Neuronal stem cell (in vitro differentiated cells): ENCODE data around the gene PCYOX1L. TPM values are rescaled to one million over a fixed set of nuclear protein-coding genes. Genes with fewer than 3 reads are reported as not detected.

Source experiments
- DNase-seq: peaks from one replicate; pipeline ENCODE4 v3.0.0-alpha.2; 2013; ENCODE audit warnings: low spot score
- H2AFZ ChIP-seq: one replicate; pipeline ENCODE4 v1.6.1; 2013; ENCODE audit warnings: mild to moderate bottlenecking, low read length, inconsistent platforms
- H2AK5ac ChIP-seq: 2 replicates; pipeline ENCODE4 v1.6.1; 2013; ENCODE audit warnings: low read depth, mild to moderate bottlenecking, inconsistent platforms, low read length, moderate library complexity, mixed read lengths
- H2BK120ac ChIP-seq: 2 replicates; pipeline ENCODE4 v1.6.1; 2013; ENCODE audit warnings: low read depth, mild to moderate bottlenecking, inconsistent platforms, low read length, moderate library complexity, mixed read lengths
- H2BK12ac ChIP-seq: one replicate; pipeline ENCODE4 v1.6.1; 2013; ENCODE audit warnings: low read length, inconsistent platforms
- H2BK15ac ChIP-seq: 2 replicates; pipeline ENCODE4 v1.6.1; 2013; ENCODE audit warnings: mild to moderate bottlenecking, low read length, inconsistent platforms, mixed read lengths
- H2BK5ac ChIP-seq: one replicate; pipeline ENCODE4 v1.6.1; 2013; ENCODE audit warnings: inconsistent platforms, mild to moderate bottlenecking, low read length, moderate library complexity
- H3K14ac ChIP-seq: one replicate; pipeline ENCODE4 v1.6.1; 2013; ENCODE audit warnings: low read length, inconsistent platforms
- H3K18ac ChIP-seq: 2 replicates; pipeline ENCODE4 v1.6.1; 2013; ENCODE audit warnings: low read length, inconsistent platforms
- H3K23ac ChIP-seq: 2 replicates; pipeline ENCODE4 v1.6.1; 2013; ENCODE audit warnings: low read depth, mild to moderate bottlenecking, mixed read lengths, low read length, inconsistent platforms; ENCODE audit not compliant: poor library complexity
- H3K27ac ChIP-seq: replicated peaks from 3 replicates; pipeline ENCODE4 v1.5.1; 2013; ENCODE audit warnings: low read length, inconsistent platforms
- H3K27me3 ChIP-seq, 3 experiments: 2 replicates each; pipeline ENCODE4 v1.6.1; 2013; ENCODE audit warnings: low read length in 3 of 3, mild to moderate bottlenecking in 2 of 3, inconsistent platforms in 1 of 3, low read depth in 1 of 3, mixed read lengths in 1 of 3, moderate library complexity in 1 of 3; ENCODE audit not compliant: control insufficient read depth in 3 of 3, insufficient read depth in 3 of 3
- H3K36me3 ChIP-seq, 2 donors: replicated peaks in 1 of 2; 2 replicates each; pipeline ENCODE4 v1.6.1; 2013; ENCODE audit warnings: low read length in 2 of 2; ENCODE audit not compliant: control insufficient read depth in 2 of 2, insufficient read depth in 2 of 2
- H3K4ac ChIP-seq: 2 replicates; pipeline ENCODE4 v1.6.1; 2013; ENCODE audit warnings: inconsistent platforms, mild to moderate bottlenecking, low read length, moderate library complexity
- H3K4me1 ChIP-seq, 2 donors: 1 replicate in 1 of 2; 2 replicates in 1 of 2; pipeline ENCODE4 v1.6.1; 2013; ENCODE audit warnings: low read length in 2 of 2, low read depth in 1 of 2; ENCODE audit not compliant: control insufficient read depth in 2 of 2, insufficient read depth in 1 of 2
- H3K4me2 ChIP-seq: one replicate; pipeline ENCODE4 v1.6.1; 2013; ENCODE audit warnings: mild to moderate bottlenecking, low read length, inconsistent platforms; ENCODE audit not compliant: insufficient read depth, poor library complexity, severe bottlenecking
- H3K4me3 ChIP-seq, 2 donors: 2 replicates each; pipeline ENCODE4 v1.5.1; 2013; ENCODE audit warnings: low read length in 2 of 2, mild to moderate bottlenecking in 2 of 2, inconsistent platforms in 1 of 2, moderate library complexity in 1 of 2
- H3K79me1 ChIP-seq: one replicate; pipeline ENCODE4 v1.6.1; 2013; ENCODE audit warnings: low read depth, mild to moderate bottlenecking, inconsistent platforms, low read length, moderate library complexity
- H3K9ac ChIP-seq: one replicate; pipeline ENCODE4 v1.6.1; 2013; ENCODE audit warnings: mild to moderate bottlenecking, low read depth, low read length, inconsistent platforms; ENCODE audit not compliant: poor library complexity
- H3K9me3 ChIP-seq, 2 donors: replicated peaks in 1 of 2; 2 replicates each; pipeline versions ENCODE3 to v1.6.1; 2013; ENCODE audit warnings: low read length in 2 of 2, mild to moderate bottlenecking in 2 of 2, inconsistent platforms in 1 of 2, low read depth in 1 of 2, mixed read lengths in 1 of 2, moderate library complexity in 1 of 2; ENCODE audit not compliant: control insufficient read depth in 2 of 2, insufficient read depth in 1 of 2
- H4K8ac ChIP-seq: one replicate; pipeline ENCODE4 v1.6.1; 2013; ENCODE audit warnings: low read depth, mild to moderate bottlenecking, inconsistent platforms, low read length, moderate library complexity
- H4K91ac ChIP-seq: one replicate; pipeline ENCODE4 v1.6.1; 2013; ENCODE audit warnings: low read length, low read depth, mild to moderate bottlenecking, inconsistent platforms; ENCODE audit not compliant: poor library complexity
- WGBS, 2 donors: extraction: QIAGEN DNeasy Blood & Tissue Kit; methylation state at CpG; one replicate each; pipeline ENCODE4 v1.1.7; 2013; ENCODE audit warnings: missing lambda C conversion rate in 2 of 2, mixed read lengths in 1 of 2; ENCODE audit not compliant: insufficient read length in 2 of 2, insufficient replicate concordance in 1 of 2; ENCODE audit errors: extremely low coverage in 2 of 2; 5-methylcytosine and 5-hydroxymethylcytosine counted together
- polyA plus RNA-seq, 2 experiments: library from polyadenylated mRNA; stranded (reverse); fragments of 200-250 nt; gene quantifications; one replicate each; pipeline ENCODE4 v1.2.3, GENCODE V29; 2013

The PCYOX1L gene, protein sequence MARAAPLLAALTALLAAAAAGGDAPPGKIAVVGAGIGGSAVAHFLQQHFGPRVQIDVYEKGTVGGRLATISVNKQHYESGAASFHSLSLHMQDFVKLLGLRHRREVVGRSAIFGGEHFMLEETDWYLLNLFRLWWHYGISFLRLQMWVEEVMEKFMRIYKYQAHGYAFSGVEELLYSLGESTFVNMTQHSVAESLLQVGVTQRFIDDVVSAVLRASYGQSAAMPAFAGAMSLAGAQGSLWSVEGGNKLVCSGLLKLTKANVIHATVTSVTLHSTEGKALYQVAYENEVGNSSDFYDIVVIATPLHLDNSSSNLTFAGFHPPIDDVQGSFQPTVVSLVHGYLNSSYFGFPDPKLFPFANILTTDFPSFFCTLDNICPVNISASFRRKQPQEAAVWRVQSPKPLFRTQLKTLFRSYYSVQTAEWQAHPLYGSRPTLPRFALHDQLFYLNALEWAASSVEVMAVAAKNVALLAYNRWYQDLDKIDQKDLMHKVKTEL
- 16.0 TPM for polyA plus RNA-seq (2013, experiment 1 of 2)
- polyA plus RNA-seq (2013, experiment 2 of 2) = 16.3 TPM

DNA sequence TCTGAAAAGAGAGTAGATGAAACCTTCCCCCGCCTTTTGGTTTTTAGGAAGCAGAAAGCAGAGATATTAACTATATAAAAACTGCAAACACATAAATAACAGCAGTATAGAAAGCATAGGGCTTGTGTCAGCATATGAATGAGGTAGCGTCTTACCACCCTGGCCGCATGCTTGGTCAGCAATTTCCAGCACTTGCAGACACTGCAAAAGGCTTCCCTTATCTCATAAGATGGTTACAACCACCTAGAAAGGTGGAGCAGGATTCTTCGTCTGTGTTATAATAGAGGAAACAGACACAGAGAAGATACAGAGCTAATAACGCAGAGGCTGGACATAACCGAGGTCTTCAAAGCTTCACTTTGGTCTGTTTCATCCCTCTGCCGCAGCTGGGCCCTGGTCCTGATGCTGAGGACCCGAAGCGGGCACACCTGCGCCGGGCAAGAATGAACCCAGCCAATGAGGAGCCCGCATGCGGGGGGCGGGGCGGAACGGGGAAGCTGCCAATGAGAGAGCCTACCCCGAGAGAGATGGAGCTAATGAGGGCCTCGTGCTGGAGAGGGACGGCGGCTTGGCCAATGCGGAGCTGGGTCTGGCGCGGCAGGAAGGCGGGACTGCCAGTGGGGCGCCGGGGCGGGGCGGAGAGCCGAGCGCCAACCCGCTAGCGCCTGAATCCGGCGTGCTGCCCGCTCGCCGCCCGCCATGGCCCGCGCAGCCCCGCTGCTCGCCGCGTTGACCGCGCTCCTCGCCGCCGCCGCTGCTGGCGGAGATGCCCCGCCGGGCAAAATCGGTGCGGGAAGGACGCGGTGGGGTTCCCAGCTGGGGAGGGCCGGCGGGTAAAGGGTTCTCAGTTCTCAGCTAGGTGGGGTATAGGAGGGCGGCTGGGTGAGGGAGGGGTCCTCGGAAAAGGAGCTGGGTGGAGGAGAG is at the start of gene PCYOX1L:
Gene PCYOX1L, plus strand, starts transcription at position 677 of the 924 bp plus-strand sequence. Its CDS starts 23 bp downstream, at position 700.
- Histone ChIP-seq H3K4me2 (peak within 1 kb of the TSS; percentile 90), H3K4ac (no peak within 1 kb of the TSS), H3K4me1 (peaks cover 3 to 5% of the 10 kb centered on the region in 2 donors), H3K36me3 (peaks cover 2 to 36% of the 10 kb centered on the region in 2 donors), H3K9me3 (no peaks in the 10 kb centered on the region), H2BK15ac (peak within 1 kb of the TSS; percentile 10), H3K23ac (peak within 1 kb of the TSS; percentile 71), H2BK120ac (no peak within 1 kb of the TSS), H4K8ac (peak within 1 kb of the TSS; percentile 99), H3K14ac (no peak within 1 kb of the TSS), H2AK5ac (peak within 1 kb of the TSS; percentile 76), H2AFZ (peak within 1 kb of the TSS; percentile 97), H4K91ac (no peak within 1 kb of the TSS), H3K4me3 (peak within 1 kb of the TSS; percentile 88 to 92), H2BK5ac (peak within 1 kb of the TSS; percentile 54), H3K9ac (peak within 1 kb of the TSS; percentile 80), H2BK12ac (no peak within 1 kb of the TSS), H3K79me1 (no peaks in the 10 kb centered on the region), H3K27ac (no peak within 1 kb of the TSS), H3K18ac (peak within 1 kb of the TSS; percentile 97), H3K27me3 (no peaks in the 10 kb centered on the region)
- WGBS, 2 donors = no CpG with 5 or more reads among the region's 61 CpGs
- peak; percentile 92 for DNase-seq

DNA sequence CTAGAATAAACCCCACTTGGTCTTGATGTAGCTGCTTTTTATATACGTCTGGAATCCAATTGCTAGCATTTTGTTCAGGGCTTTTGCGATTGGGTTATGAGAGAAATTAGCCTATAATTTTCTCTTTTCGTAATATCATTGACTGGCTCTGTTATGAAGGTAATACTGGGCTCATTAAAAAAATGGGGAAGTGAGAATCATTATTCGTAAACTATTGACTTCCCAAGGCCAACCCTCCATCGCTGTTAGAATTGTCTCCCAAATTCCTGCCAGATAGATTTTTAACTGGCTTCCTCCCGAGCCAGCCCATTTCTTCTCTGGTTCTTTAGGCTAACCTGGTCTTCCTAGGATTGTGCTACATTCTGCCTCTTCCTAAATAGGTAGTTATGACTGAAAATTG is 48.5 kb upstream of the PCYOX1L start:
- H2BK120ac ChIP-seq = no peak overlapping the region
- no peak overlapping the region for H2AK5ac ChIP-seq
- H2AFZ ChIP-seq = no peak overlapping the region
- H3K27ac ChIP-seq = no peak overlapping the region
- H3K9ac ChIP-seq = no peak overlapping the region
- no peak for DNase-seq
- no peak overlapping the region for H3K4me2 ChIP-seq
- H3K4ac ChIP-seq = no peak overlapping the region
- no peak overlapping the region for H2BK12ac ChIP-seq
- no peaks in the 10 kb centered on the region for H3K36me3 ChIP-seq
- H3K79me1 ChIP-seq = no peaks in the 10 kb centered on the region
- peaks cover 0 to 2% of the 10 kb centered on the region in 2 donors for H3K4me1 ChIP-seq
- peaks cover 0 to 47% (median 0%) of the 10 kb centered on the region in 3 experiments for H3K27me3 ChIP-seq
- H3K18ac ChIP-seq = no peak overlapping the region
- WGBS, 2 donors = no CpG with 5 or more reads among the region's 6 CpGs
- H4K91ac ChIP-seq = no peak overlapping the region
- H2BK15ac ChIP-seq = no peak overlapping the region
- no peaks in the 10 kb centered on the region for H3K9me3 ChIP-seq
- no peak overlapping the region for H4K8ac ChIP-seq
- H3K14ac ChIP-seq = no peak overlapping the region
- H3K23ac ChIP-seq = no peak overlapping the region
- no peak overlapping the region for H2BK5ac ChIP-seq
- no peak overlapping the region for H3K4me3 ChIP-seq

- WGBS, 2 donors = no CpG with 5 or more reads among the region's 4 CpGs
- H2AK5ac ChIP-seq = no peak overlapping the region
These were observed 47.4 kb upstream of the PCYOX1L start for GRCh38 chr5:149310488-149310887.

More at GRCh38 chr5:149310488-149310887, 47.4 kb upstream of the PCYOX1L start:
- Histone ChIP-seq H3K4ac (no peak overlapping the region), H2BK5ac (no peak overlapping the region), H4K8ac (no peak overlapping the region), H3K36me3 (no peaks in the 10 kb centered on the region), H3K27ac (no peak overlapping the region), H3K4me2 (no peak overlapping the region), H2BK120ac (no peak overlapping the region), H3K18ac (no peak overlapping the region), H3K9ac (no peak overlapping the region), H3K27me3 (peaks cover 0 to 39% (median 0%) of the 10 kb centered on the region in 3 experiments), H3K14ac (no peak overlapping the region), H3K9me3 (no peaks in the 10 kb centered on the region), H3K23ac (no peak overlapping the region), H2BK15ac (no peak overlapping the region), H4K91ac (no peak overlapping the region), H3K79me1 (no peaks in the 10 kb centered on the region), H2BK12ac (no peak overlapping the region), H3K4me1 (peaks cover 0 to 2% of the 10 kb centered on the region in 2 donors), H3K4me3 (no peak overlapping the region), H2AFZ (no peak overlapping the region)
- no peak for DNase-seq
